CD8-positive, alpha-beta memory T cell (primary cell): Measurements from ENCODE around the gene RNF115. TPM values are rescaled to one million over a fixed set of nuclear protein-coding genes. Genes with fewer than 3 reads are reported as not detected.
"Not testable (repeated sequence)": the region's sequence is repeated elsewhere in the genome, so short reads cannot be mapped to it uniquely, and the experiment has no call there.

Experiments
- CTCF ChIA-PET: fragments of 350-600 bp; sonication (Branson Sonifier 250); formaldehyde crosslinking; loops from one replicate; lab custom pipeline; 2021; ENCODE audit warnings: antibody characterized with exemption; lab: Charles Lee
- POLR2A ChIA-PET: fragments of 350-600 bp; sonication (Branson Sonifier 250); formaldehyde crosslinking; loops from one replicate; lab custom pipeline; 2021; ENCODE audit warnings: antibody characterized with exemption; lab: Charles Lee
- DNase-seq, 5 donors: peaks; one replicate each; pipeline versions ENCODE4 v3.0.0 to v3.0.0-alpha.2; 2020 to 2022; ENCODE audit warnings: mixed read lengths in 1 of 5
- H3K27ac ChIP-seq: one replicate; pipeline ENCODE4 v1.7.0; 2013; ENCODE audit warnings: low read depth, mild to moderate bottlenecking, low read length, moderate library complexity
- H3K27me3 ChIP-seq: 2 replicates; pipeline ENCODE4 v1.7.0; 2013; ENCODE audit warnings: low read length, mild to moderate bottlenecking; ENCODE audit not compliant: insufficient read depth, poor library complexity, severe bottlenecking
- H3K36me3 ChIP-seq: 2 replicates; pipeline ENCODE4 v1.7.0; 2013; ENCODE audit warnings: mild to moderate bottlenecking, low read length, moderate library complexity; ENCODE audit not compliant: insufficient read depth
- H3K4me1 ChIP-seq: 2 replicates; pipeline ENCODE4 v1.7.0; 2013; ENCODE audit warnings: mild to moderate bottlenecking, low read length, moderate library complexity; ENCODE audit not compliant: insufficient read depth
- H3K4me3 ChIP-seq: 2 replicates; pipeline ENCODE4 v1.7.0; 2013; ENCODE audit warnings: mild to moderate bottlenecking, low read length
- H3K9me3 ChIP-seq: 2 replicates; pipeline ENCODE4 v1.7.0; 2013; ENCODE audit warnings: mild to moderate bottlenecking, low read length
- H3K27ac Mint-ChIP-seq, 8 donors: one replicate each; pipeline ENCODE4 v1.8.0; 2020 to 2021; ENCODE audit warnings: mixed read lengths in 8 of 8, mild to moderate bottlenecking in 6 of 8, inconsistent platforms in 3 of 8, moderate library complexity in 3 of 8
- H3K27me3 Mint-ChIP-seq, 2 donors: one replicate each; pipeline ENCODE4 v1.8.0; 2020 to 2021; ENCODE audit warnings: mixed read lengths in 2 of 2, mild to moderate bottlenecking in 1 of 2, moderate library complexity in 1 of 2
- H3K36me3 Mint-ChIP-seq, 3 donors: one replicate each; pipeline ENCODE4 v1.8.0; 2020 to 2021; ENCODE audit warnings: mixed read lengths in 3 of 3, inconsistent platforms in 1 of 3, mild to moderate bottlenecking in 1 of 3
- H3K4me1 Mint-ChIP-seq, 3 donors: one replicate each; pipeline ENCODE4 v1.8.0; 2020 to 2021; ENCODE audit warnings: mixed read lengths in 3 of 3, inconsistent platforms in 1 of 3, mild to moderate bottlenecking in 1 of 3
- H3K4me3 Mint-ChIP-seq, 7 donors: one replicate each; pipeline ENCODE4 v1.8.0; 2020 to 2021; ENCODE audit warnings: mixed read lengths in 7 of 7, mild to moderate bottlenecking in 6 of 7, moderate library complexity in 4 of 7, inconsistent platforms in 2 of 7
- H3K9me3 Mint-ChIP-seq, 5 donors: one replicate each; pipeline ENCODE4 v1.8.0; 2020 to 2022; ENCODE audit warnings: mixed read lengths in 5 of 5, mild to moderate bottlenecking in 3 of 5, moderate library complexity in 2 of 5, inconsistent platforms in 1 of 5
- polyA plus RNA-seq: library from polyadenylated mRNA; unstranded; fragments of 300-500 nt; fragmentation: Illumina TruSeq; gene quantifications from one replicate; pipeline ENCODE4 v1.2.3, GENCODE V29; 2021
- total RNA-seq, 2 experiments: library from RNA; stranded (reverse); gene quantifications; one replicate each; pipeline ENCODE4 v1.2.3, GENCODE V29; 2021

Gene RNF115
- total and polyA plus RNA-seq, 3 experiments from 2014 or later = 9.1 to 17.8 (median 16.9) TPM

GRCh38 chr1:145736191-145736590 is 87.7 kb downstream of the RNF115 start:
- Histone ChIP-seq H3K27me3 (no peaks in the 10 kb centered on the region), H3K9me3 (no peaks in the 10 kb centered on the region), H3K27ac (no peak overlapping the region), H3K4me1 (no peaks in the 10 kb centered on the region), H3K4me3 (no peak overlapping the region), H3K36me3 (no peaks in the 10 kb centered on the region)
- DNase-seq = no peak
- peaks cover 0 to 10% (median 6%) of the 10 kb centered on the region in 3 donors for H3K36me3 Mint-ChIP-seq
- POLR2A ChIA-PET = no interaction called here
- no peak overlapping the region for H3K4me3 Mint-ChIP-seq
- no peaks in the 10 kb centered on the region for H3K4me1 Mint-ChIP-seq
- H3K9me3 Mint-ChIP-seq = no peaks in the 10 kb centered on the region
- peak overlapping the region in 4 of 8 donors; percentile 32 to 71 (median 46) for H3K27ac Mint-ChIP-seq
- CTCF ChIA-PET = interaction anchor here (4.4 kb wide), 1 partner anchor 16 kb away, joined by 23 read pairs; the partner anchor contains the start of gene CD160
- H3K27me3 Mint-ChIP-seq = no peaks in the 10 kb centered on the region

- H3K27me3 Mint-ChIP-seq = no peaks in the 10 kb centered on the region
- ChIA-PET POLR2A (no interaction called here), CTCF (no interaction called here)
- no peaks in the 10 kb centered on the region for H3K9me3 Mint-ChIP-seq
- no peaks in the 10 kb centered on the region for H3K27me3 ChIP-seq
- H3K36me3 Mint-ChIP-seq = peaks cover 0 to 9% (median 7%) of the 10 kb centered on the region in 3 donors
- H3K4me1 Mint-ChIP-seq = no peaks in the 10 kb centered on the region
- H3K36me3 ChIP-seq = no peaks in the 10 kb centered on the region
- peak overlapping the region in 2 of 8 donors; percentile 5 to 19 for H3K27ac Mint-ChIP-seq
- DNase-seq = no peak
- H3K4me1 ChIP-seq = no peaks in the 10 kb centered on the region
- H3K4me3 ChIP-seq = no peak overlapping the region
- H3K9me3 ChIP-seq = no peaks in the 10 kb centered on the region
- H3K4me3 Mint-ChIP-seq = no peak overlapping the region
- H3K27ac ChIP-seq = no peak overlapping the region
These were observed 93.0 kb downstream of the RNF115 start for GRCh38 chr1:145730900-145731299.

- no peak for DNase-seq
- Histone ChIP-seq H3K4me1 (no peaks in the 10 kb centered on the region), H3K36me3 (no peaks in the 10 kb centered on the region), H3K27ac (no peak overlapping the region), H3K9me3 (no peaks in the 10 kb centered on the region), H3K27me3 (no peaks in the 10 kb centered on the region), H3K4me3 (no peak overlapping the region)
- ChIA-PET POLR2A (no interaction called here), CTCF (no interaction called here)
- H3K4me3 Mint-ChIP-seq = no peak overlapping the region
- H3K27me3 Mint-ChIP-seq = no peaks in the 10 kb centered on the region
- peaks cover 0 to 8% (median 5%) of the 10 kb centered on the region in 3 donors for H3K36me3 Mint-ChIP-seq
- H3K27ac Mint-ChIP-seq = peak overlapping the region in 2 of 8 donors; percentile 5 to 19
- H3K9me3 Mint-ChIP-seq = no peaks in the 10 kb centered on the region
- no peaks in the 10 kb centered on the region for H3K4me1 Mint-ChIP-seq
These were observed 93.4 kb downstream of the RNF115 start for GRCh38 chr1:145730467-145730866.

GRCh38 chr1:145729666-145730436 is 94.0 kb downstream of the RNF115 start:
- H3K4me1 Mint-ChIP-seq = no peaks in the 10 kb centered on the region
- H3K4me3 Mint-ChIP-seq = no peak overlapping the region
- Histone ChIP-seq H3K36me3 (no peaks in the 10 kb centered on the region), H3K9me3 (no peaks in the 10 kb centered on the region), H3K27me3 (no peaks in the 10 kb centered on the region), H3K4me1 (no peaks in the 10 kb centered on the region), H3K4me3 (no peak overlapping the region), H3K27ac (no peak overlapping the region)
- H3K27ac Mint-ChIP-seq = peak overlapping the region in 1 of 8 donors; percentile 32
- no peak for DNase-seq
- ChIA-PET POLR2A (no interaction called here), CTCF (interaction anchor here (1.1 kb wide), 1 partner anchor 8 kb away, joined by 3 read pairs; no protein-coding TSS in a partner anchor)
- H3K27me3 Mint-ChIP-seq = no peaks in the 10 kb centered on the region
- no peaks in the 10 kb centered on the region for H3K9me3 Mint-ChIP-seq
- H3K36me3 Mint-ChIP-seq = peaks cover 0 to 8% (median 5%) of the 10 kb centered on the region in 3 donors

- H3K27ac ChIP-seq = no peak overlapping the region
- ChIA-PET POLR2A (no interaction called here), CTCF (interaction anchor here (1.1 kb wide), 1 partner anchor 8 kb away, joined by 3 read pairs; no protein-coding TSS in a partner anchor)
- no peaks in the 10 kb centered on the region for H3K4me1 ChIP-seq
- Mint-ChIP-seq H3K27me3 (no peaks in the 10 kb centered on the region), H3K36me3 (peaks cover 0 to 8% (median 5%) of the 10 kb centered on the region in 3 donors), H3K9me3 (no peaks in the 10 kb centered on the region), H3K27ac (peak overlapping the region in 1 of 8 donors; percentile 77), H3K4me1 (no peaks in the 10 kb centered on the region), H3K4me3 (no peak overlapping the region)
- H3K9me3 ChIP-seq = no peaks in the 10 kb centered on the region
- H3K36me3 ChIP-seq = no peaks in the 10 kb centered on the region
- DNase-seq = no peak
- no peak overlapping the region for H3K4me3 ChIP-seq
- H3K27me3 ChIP-seq = no peaks in the 10 kb centered on the region
These were observed 94.7 kb downstream of the RNF115 start for GRCh38 chr1:145729196-145729595.

GRCh38 chr1:145726193-145726592 is 97.7 kb downstream of the RNF115 start:
- H3K4me3 ChIP-seq, POLR2A ChIA-PET, H3K4me3 Mint-ChIP-seq, H3K4me1 ChIP-seq, H3K9me3 ChIP-seq, H3K36me3 Mint-ChIP-seq, H3K27ac Mint-ChIP-seq, H3K36me3 ChIP-seq, H3K27me3 Mint-ChIP-seq, H3K9me3 Mint-ChIP-seq, DNase-seq, H3K27me3 ChIP-seq, CTCF ChIA-PET, H3K27ac ChIP-seq: not testable (repeated sequence)
- H3K4me1 Mint-ChIP-seq = peaks cover 6 to 11% (median 9%) of the 10 kb centered on the region in 3 donors

- peaks cover 34% of the 10 kb centered on the region for H3K4me1 ChIP-seq
- POLR2A ChIA-PET = no interaction called here
- peak overlapping the region; percentile 43 for H3K27ac ChIP-seq
- CTCF ChIA-PET = interaction anchor here (0.7 to 4.5 kb wide), 21 partner anchors 8 to 257 kb away, joined by 3 to 23 read pairs (median 4); no protein-coding TSS in a partner anchor
- peak overlapping the region; percentile 66 for H3K4me3 ChIP-seq
- H3K36me3 ChIP-seq = no peaks in the 10 kb centered on the region
- Mint-ChIP-seq H3K36me3 (no peaks in the 10 kb centered on the region), H3K27ac (peak overlapping the region; percentile 62 to 97 (median 83)), H3K4me3 (peak overlapping the region; percentile 79 to 97 (median 89)), H3K27me3 (peaks cover 3 to 4% of the 10 kb centered on the region in 2 donors), H3K9me3 (no peaks in the 10 kb centered on the region), H3K4me1 (peaks cover 42 to 55% (median 55%) of the 10 kb centered on the region in 3 donors)
- H3K9me3 ChIP-seq = no peaks in the 10 kb centered on the region
- peaks cover 3% of the 10 kb centered on the region for H3K27me3 ChIP-seq
- peak; percentile 58 to 80 (median 70) for DNase-seq
These were observed 102.8 kb downstream of the RNF115 start for GRCh38 chr1:145720878-145721671.

- DNase-seq = no peak
- Mint-ChIP-seq H3K4me1 (peaks cover 44 to 60% (median 57%) of the 10 kb centered on the region in 3 donors), H3K4me3 (peak overlapping the region; percentile 79 to 97 (median 89)), H3K27ac (peak overlapping the region; percentile 62 to 97 (median 82)), H3K9me3 (no peaks in the 10 kb centered on the region), H3K27me3 (peaks cover 3 to 4% of the 10 kb centered on the region in 2 donors), H3K36me3 (no peaks in the 10 kb centered on the region)
- no peaks in the 10 kb centered on the region for H3K36me3 ChIP-seq
- ChIA-PET POLR2A (no interaction called here), CTCF (interaction anchor here (0.7 to 4.5 kb wide), 15 partner anchors 8 to 121 kb away, joined by 3 to 23 read pairs (median 4); no protein-coding TSS in a partner anchor)
- peak overlapping the region; percentile 66 for H3K4me3 ChIP-seq
- H3K27me3 ChIP-seq = peaks cover 3% of the 10 kb centered on the region
- H3K27ac ChIP-seq = peak overlapping the region; percentile 43
- H3K4me1 ChIP-seq = peaks cover 35% of the 10 kb centered on the region
- no peaks in the 10 kb centered on the region for H3K9me3 ChIP-seq
These were observed 103.4 kb downstream of the RNF115 start for GRCh38 chr1:145720556-145720877.
